ENCODE data around the gene PRDM12.

The PRDM12 gene

GRCh38 chr9:130636648-130637020 lies 27.8 kb upstream of the PRDM12 start:
- no peak for DNase-seq

- DNase-seq, result no peak
Measured at GRCh38 chr9:130638284-130639123, 25.9 kb upstream of the PRDM12 start.

- no peak for DNase-seq
Measured at GRCh38 chr9:130639124-130639765, 25.1 kb upstream of the PRDM12 start.

GRCh38 chr9:130639866-130640555 lies 24.4 kb upstream of the PRDM12 start:
- no peak for DNase-seq

GRCh38 chr9:130640681-130641080 lies 23.7 kb upstream of the PRDM12 start:
- no peak for DNase-seq

- no peak for DNase-seq
Measured at GRCh38 chr9:130642926-130643325, 21.5 kb upstream of the PRDM12 start.

- DNase-seq, result no peak
Measured at GRCh38 chr9:130651221-130651620, 13.2 kb upstream of the PRDM12 start.

- DNase-seq, result no peak
Measured at GRCh38 chr9:130651752-130652151, 12.6 kb upstream of the PRDM12 start.

GRCh38 chr9:130654879-130655278 lies 9.5 kb upstream of the PRDM12 start:
- DNase-seq, result no peak

GRCh38 chr9:130658893-130659698 lies 5.3 kb upstream of the PRDM12 start:
- no peak for DNase-seq

- DNase-seq, result no peak
Measured at GRCh38 chr9:130659699-130660248, 4.6 kb upstream of the PRDM12 start.

GRCh38 chr9:130660326-130660682 lies 4.1 kb upstream of the PRDM12 start:
- DNase-seq, result no peak

GRCh38 chr9:130660683-130661450 lies 3.5 kb upstream of the PRDM12 start:
- no peak for DNase-seq

- no peak for DNase-seq
Measured at GRCh38 chr9:130661451-130662098, 2.8 kb upstream of the PRDM12 start.

GRCh38 chr9:130662099-130662969 lies 2.1 kb upstream of the PRDM12 start:
- no peak for DNase-seq

- DNase-seq, result no peak
Measured at GRCh38 chr9:130662970-130663257, 1.5 kb upstream of the PRDM12 start.

- no peak for DNase-seq
Measured at GRCh38 chr9:130663258-130663976, 977 bp upstream of the PRDM12 start.

- DNase-seq, result no peak
Measured at GRCh38 chr9:130663977-130664250, 480 bp upstream of the PRDM12 start.

- no peak for DNase-seq
Measured at GRCh38 chr9:130665029-130665430, 636 bp downstream of the PRDM12 start.

Measured in T1000 (cell line).